GM18870 (cell line): ENCODE data around the gene MLANA.

ENCODE experiments used
- ATAC-seq: cut with Tn5 transposase; IDR thresholded peaks from one replicate; pipeline ENCODE4 v1.9.1; 2021; ENCODE audit warnings: moderate library complexity; ENCODE audit not compliant: unreplicated experiment

Gene MLANA, protein sequence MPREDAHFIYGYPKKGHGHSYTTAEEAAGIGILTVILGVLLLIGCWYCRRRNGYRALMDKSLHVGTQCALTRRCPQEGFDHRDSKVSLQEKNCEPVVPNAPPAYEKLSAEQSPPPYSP

DNA sequence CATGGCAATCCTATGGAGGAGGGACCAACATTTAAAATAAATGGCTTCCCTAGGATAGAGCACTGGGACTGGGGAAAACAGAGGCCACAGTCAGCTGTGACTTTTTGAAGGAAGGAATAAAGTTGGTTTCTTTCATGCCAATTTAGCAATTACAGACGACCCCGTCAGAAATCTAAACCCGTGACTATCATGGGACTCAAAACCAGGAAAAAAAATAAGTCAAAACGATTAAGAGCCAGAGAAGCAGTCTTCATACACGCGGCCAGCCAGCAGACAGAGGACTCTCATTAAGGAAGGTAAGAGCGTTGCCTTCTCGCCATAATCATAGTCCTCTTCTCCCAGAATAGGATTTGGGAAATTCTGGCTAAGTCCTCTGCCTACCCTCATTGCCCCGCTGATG lies at the start of gene MLANA:
Gene MLANA, plus strand, starts transcription at position 249 of the 400 bp plus-strand sequence. CDS start 1,586 bp downstream, outside the sequence.
- ATAC-seq: no peak

DNA sequence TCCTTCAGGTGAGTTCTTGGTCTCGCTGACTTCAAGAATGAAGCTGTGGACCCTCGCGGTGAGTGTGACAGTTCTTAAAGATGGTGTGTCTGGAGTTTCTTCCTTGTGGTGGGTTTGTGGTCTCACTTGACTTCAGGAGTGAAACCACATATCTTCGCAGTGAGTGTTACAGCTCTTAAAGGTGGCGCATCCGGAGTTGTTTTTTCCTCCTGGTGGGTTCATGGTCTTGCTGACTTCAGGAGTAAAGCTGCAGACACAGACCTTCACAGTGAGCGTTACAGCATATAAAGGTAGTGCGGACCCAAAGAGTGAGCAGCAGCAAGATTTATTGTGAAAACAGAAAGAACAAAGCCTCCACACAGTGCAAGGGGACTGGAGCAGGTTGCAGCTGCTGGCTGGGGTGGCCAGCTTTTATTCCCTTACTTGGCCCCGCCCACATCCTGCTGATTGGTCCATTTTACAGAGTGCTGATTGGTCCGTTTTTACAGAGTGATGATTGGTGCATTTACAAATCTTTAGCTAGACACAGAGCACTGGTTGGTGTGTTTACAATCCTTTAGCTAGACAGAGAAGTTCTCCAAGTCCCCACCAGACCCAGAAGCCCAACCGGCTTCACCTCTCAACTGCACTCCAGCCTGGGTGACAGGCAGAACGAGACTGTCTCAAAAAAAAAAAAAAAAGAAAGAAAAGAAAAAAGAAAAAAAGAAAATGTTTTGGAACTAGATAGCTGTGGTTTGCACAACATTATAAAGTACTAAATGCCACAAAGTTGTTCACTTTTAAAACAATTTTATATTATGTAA lies 48.7 kb upstream of the MLANA start:
- no peak for ATAC-seq

GRCh38 chr9:5842929-5843793 lies 47.5 kb upstream of the MLANA start:
- no peak for ATAC-seq

DNA sequence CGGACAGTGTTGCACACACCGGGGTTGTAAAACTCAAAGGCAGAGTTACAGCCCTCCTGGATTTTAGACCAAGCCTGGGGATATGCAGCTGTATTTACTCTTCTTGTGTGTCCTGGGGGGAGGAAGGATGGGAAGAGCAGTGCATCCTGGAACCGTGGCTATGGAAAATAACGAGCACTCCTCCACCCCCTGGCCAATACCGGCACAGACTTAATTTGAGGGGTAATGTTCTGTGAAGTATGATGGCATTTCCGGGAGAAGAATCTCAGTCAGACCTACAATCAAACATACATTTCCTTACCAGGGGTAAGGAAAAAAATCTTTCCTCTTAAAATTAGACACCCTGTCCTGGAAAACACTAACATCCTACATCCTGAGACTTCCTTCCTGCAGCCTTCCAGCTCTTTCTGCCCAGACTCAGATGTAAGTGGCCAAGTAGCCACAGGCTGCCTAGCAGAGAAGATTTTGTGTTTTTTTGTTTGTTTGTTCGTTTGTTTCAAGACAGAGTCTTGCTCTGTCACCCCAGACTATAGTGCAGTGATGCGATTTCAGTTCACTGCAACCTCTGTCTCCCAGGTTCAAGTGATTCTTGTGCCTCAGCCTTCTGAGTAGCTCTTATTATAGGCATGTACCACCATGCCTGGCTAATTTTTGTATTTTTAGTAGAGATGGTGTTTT lies 46.8 kb upstream of the MLANA start:
- no peak for ATAC-seq

DNA sequence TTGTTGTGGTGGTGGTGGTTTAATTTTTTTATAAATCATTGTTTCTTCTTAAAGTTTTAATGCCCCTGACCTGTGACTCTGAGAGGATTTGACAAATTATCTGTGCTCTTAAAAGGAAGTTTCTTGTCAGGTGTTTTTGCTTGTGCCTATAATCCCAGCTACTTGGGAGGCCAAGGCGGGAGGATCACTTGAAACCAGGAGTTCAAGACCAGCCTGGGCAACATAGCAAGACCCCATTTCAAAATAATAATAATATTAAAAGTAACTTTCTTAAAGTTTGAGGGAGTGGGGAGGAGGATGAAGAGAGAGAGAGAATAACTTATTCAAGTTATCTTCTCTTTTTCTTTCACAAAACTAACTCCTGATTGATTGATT lies 45.5 kb upstream of the MLANA start:
- ATAC-seq: no peak

DNA sequence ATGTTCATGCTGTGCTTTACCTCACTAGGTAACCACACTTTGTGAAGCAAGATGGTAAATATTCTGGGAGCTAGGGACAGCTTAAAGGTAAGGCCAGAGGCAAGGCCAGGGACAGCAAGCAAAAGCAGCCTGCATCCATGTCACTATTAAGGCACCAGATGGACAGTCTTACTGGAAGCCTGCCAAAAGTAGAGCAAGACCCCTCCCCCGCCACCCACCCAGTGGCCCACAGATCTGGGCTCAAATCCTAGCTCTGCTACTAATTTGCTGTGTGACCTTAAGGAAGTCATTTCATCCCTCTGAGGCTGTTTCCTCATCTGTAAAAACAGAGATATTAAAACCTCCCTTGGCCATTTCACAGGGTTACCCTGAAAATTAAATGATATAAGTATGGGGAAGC lies 44.6 kb upstream of the MLANA start:
- no peak for ATAC-seq

DNA sequence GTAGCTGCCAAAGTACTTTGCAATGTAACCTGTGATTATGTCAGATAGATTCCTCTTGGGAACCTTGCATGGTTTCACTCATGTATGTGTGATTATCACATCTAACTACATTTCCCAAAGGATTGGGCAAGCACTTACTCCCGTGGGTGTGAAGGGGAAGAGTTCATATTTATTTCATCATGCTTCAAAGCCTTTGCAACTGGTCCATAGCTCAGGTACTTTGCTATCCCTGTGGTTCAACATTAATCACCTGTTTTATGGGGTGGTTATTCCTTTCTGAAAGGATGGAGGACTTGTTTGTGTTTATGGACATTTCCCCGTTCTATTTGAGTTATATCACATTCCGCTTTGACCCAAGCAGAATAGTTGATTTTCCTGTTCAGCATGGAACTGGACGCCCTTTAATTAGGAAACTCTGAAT lies 44.2 kb upstream of the MLANA start:
- no peak for ATAC-seq

GRCh38 chr9:5848372-5848882 lies 42.3 kb upstream of the MLANA start:
- no peak for ATAC-seq

DNA sequence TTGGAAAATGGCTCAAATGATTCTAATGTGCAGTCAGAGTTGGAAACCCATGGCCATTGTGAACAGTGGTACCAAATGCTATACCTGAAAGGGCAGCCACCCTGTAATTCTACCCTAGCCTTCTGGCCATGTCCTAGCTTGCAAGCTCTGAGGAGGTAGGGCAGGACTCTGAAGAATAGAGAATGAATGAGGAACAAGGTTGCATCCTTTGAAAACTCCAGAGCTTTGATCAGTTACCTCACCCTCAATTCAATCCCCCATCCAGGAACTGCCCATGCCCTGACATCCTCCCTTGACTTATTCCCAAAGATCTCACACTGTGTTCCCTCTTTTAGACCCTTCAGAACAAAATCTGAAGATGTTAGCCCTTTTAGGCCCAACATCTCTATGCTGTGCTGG lies 40.0 kb upstream of the MLANA start:
- no peak for ATAC-seq

DNA sequence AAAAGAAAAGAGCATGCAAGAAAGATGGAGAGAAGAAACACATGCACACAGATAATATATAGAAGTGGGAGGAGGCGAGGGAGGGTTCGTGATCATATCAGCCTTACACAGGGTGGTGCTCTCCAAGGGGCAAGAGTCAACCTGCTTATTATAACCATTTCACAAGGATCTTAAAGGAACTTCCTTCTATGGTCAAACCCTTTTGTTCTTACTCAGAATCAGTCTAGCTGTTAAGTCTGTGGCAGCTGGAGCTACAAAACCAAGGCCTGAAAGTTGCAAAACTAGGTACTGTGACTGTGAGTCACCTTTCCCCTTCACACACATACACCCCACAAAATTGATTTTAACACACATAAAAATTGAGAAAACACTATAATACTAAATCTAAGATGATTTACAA lies 39.2 kb upstream of the MLANA start:
- peak; percentile 92 for ATAC-seq

- ATAC-seq: no peak
These were observed 37.7 kb upstream of the MLANA start for GRCh38 chr9:5852987-5853386.

DNA sequence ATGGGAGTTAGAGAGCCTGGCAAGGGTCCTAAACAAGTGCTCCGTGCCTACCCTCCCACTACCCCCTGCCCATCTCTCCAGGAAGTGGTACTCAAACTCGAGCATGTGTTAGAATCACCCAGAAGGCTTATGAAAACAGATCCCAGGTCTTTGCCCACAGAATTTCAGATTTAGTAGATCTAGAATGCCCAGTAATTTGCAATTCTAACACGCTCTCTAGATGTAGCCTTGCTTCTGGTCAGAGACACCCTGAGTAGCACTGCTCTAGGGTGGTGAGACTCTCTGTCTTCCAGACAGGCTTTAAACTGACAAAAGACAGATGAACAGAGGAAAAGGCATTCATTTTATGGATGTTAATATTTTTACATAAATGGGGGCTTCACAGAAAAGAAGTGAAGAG lies 37.1 kb upstream of the MLANA start:
- no peak for ATAC-seq

DNA sequence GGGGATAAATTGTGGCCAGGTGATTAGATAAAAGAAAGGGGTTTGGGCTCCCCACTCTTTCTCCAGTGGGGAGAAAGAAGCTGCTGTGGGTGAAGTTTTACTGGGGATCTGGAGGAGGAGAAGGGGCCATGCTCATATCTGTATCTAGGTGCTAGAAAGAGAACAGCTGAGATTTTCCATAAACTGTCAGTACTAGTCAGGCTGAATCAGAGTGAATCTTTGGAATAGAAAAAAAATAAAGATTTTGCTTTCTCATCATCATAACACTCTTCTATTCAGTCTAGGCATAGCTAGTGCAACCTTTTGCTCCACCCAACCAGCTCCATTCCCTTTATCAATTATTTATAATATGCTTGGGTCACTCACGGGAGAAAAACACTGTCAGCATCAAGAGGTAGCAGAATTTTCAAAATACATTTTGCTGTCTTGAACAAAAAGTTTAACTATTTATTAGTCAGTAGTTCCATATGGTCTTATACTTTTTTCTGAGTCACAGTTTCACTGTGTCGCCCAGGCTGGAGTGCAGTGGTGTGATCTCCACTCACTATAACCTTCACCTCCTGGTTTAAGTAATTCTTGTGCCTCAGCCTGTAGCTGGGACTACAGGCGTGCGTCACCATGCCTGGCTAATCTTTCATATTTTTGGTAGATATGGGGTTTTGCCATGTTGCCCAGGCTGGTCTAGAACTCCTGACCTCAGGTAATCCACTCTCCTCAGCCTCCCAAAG lies 36.5 kb upstream of the MLANA start:
- ATAC-seq: no peak

DNA sequence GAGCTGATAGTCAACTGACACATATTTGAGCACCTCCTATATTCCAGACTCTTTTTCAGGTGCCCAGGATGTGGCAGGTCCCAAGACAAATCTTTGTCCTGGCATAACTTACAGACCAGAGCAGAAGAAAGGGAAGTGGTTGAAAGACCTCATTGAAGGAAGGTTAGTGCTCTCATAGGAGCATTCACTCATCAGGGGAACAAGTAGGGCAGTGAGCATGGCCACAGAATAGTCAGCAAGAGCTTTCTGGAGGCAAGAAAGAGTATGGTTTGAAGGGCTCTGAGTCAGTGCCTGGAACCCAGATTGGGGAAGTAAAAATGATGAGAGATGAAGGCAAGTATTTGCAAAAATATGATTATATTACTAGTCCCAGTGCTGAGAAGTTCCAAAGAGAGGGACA lies 32.8 kb upstream of the MLANA start:
- ATAC-seq: no peak

GRCh38 chr9:5858833-5859232 lies 31.9 kb upstream of the MLANA start:
- no peak for ATAC-seq

DNA sequence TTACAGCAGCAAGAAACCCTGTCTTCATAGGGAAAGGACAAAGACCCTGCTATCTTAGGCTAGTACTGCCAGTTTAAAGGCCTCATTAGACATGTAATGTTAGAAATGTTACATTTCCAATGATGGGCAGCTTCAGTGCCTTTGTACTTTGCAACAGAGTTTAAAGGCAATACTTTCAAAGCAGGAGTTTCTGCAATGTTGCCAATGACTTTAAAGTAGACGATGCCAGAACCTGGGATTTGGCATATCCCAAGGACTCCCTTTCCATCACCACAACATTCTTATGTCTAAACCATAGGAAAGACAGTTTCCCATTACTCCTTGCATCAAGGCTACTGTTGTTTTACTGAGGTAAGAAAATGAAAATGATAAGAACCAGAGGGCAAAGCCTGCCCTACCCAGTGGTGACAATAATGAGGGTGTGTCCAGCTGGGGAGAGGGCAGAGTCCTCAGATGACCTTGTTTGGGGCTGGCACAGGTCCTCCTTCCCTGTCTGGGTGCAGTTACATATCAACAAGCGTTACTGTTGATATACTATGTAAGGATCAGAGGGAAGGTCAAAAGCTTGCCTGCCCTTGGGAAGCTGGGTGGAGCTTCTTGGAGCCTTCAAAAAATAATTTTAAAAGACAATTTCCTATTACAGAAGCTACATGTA lies 27.5 kb upstream of the MLANA start:
- ATAC-seq: no peak

- no peak for ATAC-seq
These were observed 26.2 kb upstream of the MLANA start for GRCh38 chr9:5864446-5864845.

GRCh38 chr9:5866272-5866671 lies 24.4 kb upstream of the MLANA start:
- ATAC-seq: no peak

GRCh38 chr9:5866685-5867084 lies 24.0 kb upstream of the MLANA start:
- ATAC-seq: no peak

DNA sequence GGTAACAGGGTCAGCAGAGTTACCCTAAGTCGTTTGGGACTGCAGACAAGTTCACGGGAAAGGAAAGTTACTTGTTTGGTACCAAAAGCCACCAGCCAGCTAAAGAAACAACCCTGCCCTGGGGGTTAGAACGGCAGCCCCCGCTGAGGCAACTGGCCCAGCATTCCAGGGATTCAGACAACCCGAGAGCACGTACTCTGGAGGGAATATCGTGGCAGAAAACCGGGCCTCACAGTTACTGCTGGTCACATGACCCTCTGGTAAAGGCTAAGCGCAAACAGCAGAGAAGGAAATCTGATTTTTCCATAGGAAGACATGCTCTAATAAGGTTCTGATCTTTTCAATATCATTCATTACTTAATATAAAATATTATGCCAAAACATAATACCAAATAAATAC lies 22.5 kb upstream of the MLANA start:
- no peak for ATAC-seq
